Liver (tissue), 3 donors: ENCODE results near the gene TCF7L1.

Experiments
- FOXA2 ChIP-seq: IDR thresholded peaks from 2 replicates; pipeline ENCODE4 v1.6.1; 2016; ENCODE audit warnings: antibody characterized with exemption
- GABPA ChIP-seq, 2 donors: IDR thresholded peaks in 1 of 2; conservative IDR thresholded peaks in 1 of 2; 2 replicates each; pipeline ENCODE4 v1.6.1; 2016; ENCODE audit warnings: antibody characterized with exemption in 2 of 2, mild to moderate bottlenecking in 1 of 2, moderate library complexity in 1 of 2
- MAX ChIP-seq: IDR thresholded peaks from 2 replicates; pipeline ENCODE4 v1.6.1; 2016; ENCODE audit warnings: antibody characterized with exemption
- RAD21 ChIP-seq, 2 donors: IDR thresholded peaks; 2 replicates each; pipeline ENCODE4 v1.6.1; 2016; ENCODE audit warnings: antibody characterized with exemption in 2 of 2, mild to moderate bottlenecking in 2 of 2
- SP1 ChIP-seq: IDR thresholded peaks from 2 replicates; pipeline ENCODE4 v1.6.1; 2018; ENCODE audit warnings: antibody characterized with exemption, mild to moderate bottlenecking
- YY1 ChIP-seq: IDR thresholded peaks from 2 replicates; pipeline ENCODE4 v1.6.1; 2016; ENCODE audit warnings: antibody characterized with exemption, mild to moderate bottlenecking
- TF ChIP-seq, protein P1 (sequence below): IDR thresholded peaks from 2 replicates; pipeline ENCODE4 v1.6.1; 2016; ENCODE audit warnings: antibody characterized with exemption, mild to moderate bottlenecking
- TF ChIP-seq, protein P2 (sequence below): fragments of 150-350 bp; IDR thresholded peaks from 2 replicates; pipeline ENCODE4 v1.5.1; 2017; ENCODE audit warnings: improper control_type of control experiment, low read depth, low read length; ENCODE audit not compliant: missing input control
- TF ChIP-seq, protein P3 (sequence below): IDR thresholded peaks from 2 replicates; pipeline ENCODE4 v1.6.1; 2016; ENCODE audit warnings: antibody characterized with exemption
- donor health status: healthy.
- donor health status: healthy.

GRCh38 chr2:85152895-85153294 is 19.7 kb downstream of the TCF7L1 start:
- TF ChIP-seq, protein P1, sequence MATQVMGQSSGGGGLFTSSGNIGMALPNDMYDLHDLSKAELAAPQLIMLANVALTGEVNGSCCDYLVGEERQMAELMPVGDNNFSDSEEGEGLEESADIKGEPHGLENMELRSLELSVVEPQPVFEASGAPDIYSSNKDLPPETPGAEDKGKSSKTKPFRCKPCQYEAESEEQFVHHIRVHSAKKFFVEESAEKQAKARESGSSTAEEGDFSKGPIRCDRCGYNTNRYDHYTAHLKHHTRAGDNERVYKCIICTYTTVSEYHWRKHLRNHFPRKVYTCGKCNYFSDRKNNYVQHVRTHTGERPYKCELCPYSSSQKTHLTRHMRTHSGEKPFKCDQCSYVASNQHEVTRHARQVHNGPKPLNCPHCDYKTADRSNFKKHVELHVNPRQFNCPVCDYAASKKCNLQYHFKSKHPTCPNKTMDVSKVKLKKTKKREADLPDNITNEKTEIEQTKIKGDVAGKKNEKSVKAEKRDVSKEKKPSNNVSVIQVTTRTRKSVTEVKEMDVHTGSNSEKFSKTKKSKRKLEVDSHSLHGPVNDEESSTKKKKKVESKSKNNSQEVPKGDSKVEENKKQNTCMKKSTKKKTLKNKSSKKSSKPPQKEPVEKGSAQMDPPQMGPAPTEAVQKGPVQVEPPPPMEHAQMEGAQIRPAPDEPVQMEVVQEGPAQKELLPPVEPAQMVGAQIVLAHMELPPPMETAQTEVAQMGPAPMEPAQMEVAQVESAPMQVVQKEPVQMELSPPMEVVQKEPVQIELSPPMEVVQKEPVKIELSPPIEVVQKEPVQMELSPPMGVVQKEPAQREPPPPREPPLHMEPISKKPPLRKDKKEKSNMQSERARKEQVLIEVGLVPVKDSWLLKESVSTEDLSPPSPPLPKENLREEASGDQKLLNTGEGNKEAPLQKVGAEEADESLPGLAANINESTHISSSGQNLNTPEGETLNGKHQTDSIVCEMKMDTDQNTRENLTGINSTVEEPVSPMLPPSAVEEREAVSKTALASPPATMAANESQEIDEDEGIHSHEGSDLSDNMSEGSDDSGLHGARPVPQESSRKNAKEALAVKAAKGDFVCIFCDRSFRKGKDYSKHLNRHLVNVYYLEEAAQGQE: no peak
- TF ChIP-seq, protein P2, sequence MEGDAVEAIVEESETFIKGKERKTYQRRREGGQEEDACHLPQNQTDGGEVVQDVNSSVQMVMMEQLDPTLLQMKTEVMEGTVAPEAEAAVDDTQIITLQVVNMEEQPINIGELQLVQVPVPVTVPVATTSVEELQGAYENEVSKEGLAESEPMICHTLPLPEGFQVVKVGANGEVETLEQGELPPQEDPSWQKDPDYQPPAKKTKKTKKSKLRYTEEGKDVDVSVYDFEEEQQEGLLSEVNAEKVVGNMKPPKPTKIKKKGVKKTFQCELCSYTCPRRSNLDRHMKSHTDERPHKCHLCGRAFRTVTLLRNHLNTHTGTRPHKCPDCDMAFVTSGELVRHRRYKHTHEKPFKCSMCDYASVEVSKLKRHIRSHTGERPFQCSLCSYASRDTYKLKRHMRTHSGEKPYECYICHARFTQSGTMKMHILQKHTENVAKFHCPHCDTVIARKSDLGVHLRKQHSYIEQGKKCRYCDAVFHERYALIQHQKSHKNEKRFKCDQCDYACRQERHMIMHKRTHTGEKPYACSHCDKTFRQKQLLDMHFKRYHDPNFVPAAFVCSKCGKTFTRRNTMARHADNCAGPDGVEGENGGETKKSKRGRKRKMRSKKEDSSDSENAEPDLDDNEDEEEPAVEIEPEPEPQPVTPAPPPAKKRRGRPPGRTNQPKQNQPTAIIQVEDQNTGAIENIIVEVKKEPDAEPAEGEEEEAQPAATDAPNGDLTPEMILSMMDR: no peak
- TF ChIP-seq SP1 (no peak), GABPA (IDR thresholded peaks at IDR 0.05 in 1 of 2, conservative IDR thresholded peaks at IDR 0.05 in 1 of 2) (no peak), MAX (no peak), FOXA2 (no peak), YY1 (no peak), RAD21 (IDR thresholded peaks at IDR 0.05) (no peak)
- TF ChIP-seq, protein P3, sequence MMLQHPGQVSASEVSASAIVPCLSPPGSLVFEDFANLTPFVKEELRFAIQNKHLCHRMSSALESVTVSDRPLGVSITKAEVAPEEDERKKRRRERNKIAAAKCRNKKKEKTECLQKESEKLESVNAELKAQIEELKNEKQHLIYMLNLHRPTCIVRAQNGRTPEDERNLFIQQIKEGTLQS: no peak
